GM13976 (cell line): ENCODE data around the gene GTF2A2.

Experiments used
- DNase-seq: peaks from one replicate; pipeline ENCODE4 v3.0.0; 2012; ENCODE audit warnings: low spot score
- in situ Hi-C: fragments of 300-500 bp; cut with MboI; formaldehyde crosslinking; loops from one replicate; pipeline ENCODE4 v1.12.0; 2022; ENCODE audit warnings: low sequenced_read_pairs, mixed read lengths, inconsistent platforms; ENCODE audit not compliant: unreplicated experiment
- TF ChIP-seq, protein P1 (sequence below): IDR thresholded peaks from 2 replicates; pipeline ENCODE4 v1.5.1; 2012; ENCODE audit warnings: borderline replicate concordance, mild to moderate bottlenecking; ENCODE audit not compliant: insufficient read depth; ENCODE audit errors: extremely low read depth, missing control alignments, control extremely low read depth

GTF2A2 gene

DNA sequence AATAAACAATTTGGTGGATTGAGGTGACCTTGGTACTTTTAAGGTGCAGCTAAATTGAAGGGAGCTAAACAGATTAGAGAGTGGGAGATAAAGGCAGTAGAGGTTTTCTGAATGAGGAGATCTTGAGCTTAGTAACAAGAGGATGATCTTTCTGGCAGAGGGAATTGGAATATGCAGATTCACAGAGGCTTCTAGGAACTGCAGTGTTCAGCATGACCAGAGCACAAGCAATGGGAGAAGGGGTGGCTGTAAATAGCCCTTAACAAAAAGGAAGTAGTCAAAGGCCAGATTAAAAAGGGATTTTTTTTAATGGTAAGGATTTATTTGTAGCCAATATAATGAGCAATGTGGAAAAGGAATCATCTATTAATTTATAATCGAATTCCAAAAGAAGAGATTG is 37.5 kb upstream of the GTF2A2 start:
- no peak for DNase-seq
- in situ Hi-C loops: no loop called here
- TF ChIP-seq, protein P1, sequence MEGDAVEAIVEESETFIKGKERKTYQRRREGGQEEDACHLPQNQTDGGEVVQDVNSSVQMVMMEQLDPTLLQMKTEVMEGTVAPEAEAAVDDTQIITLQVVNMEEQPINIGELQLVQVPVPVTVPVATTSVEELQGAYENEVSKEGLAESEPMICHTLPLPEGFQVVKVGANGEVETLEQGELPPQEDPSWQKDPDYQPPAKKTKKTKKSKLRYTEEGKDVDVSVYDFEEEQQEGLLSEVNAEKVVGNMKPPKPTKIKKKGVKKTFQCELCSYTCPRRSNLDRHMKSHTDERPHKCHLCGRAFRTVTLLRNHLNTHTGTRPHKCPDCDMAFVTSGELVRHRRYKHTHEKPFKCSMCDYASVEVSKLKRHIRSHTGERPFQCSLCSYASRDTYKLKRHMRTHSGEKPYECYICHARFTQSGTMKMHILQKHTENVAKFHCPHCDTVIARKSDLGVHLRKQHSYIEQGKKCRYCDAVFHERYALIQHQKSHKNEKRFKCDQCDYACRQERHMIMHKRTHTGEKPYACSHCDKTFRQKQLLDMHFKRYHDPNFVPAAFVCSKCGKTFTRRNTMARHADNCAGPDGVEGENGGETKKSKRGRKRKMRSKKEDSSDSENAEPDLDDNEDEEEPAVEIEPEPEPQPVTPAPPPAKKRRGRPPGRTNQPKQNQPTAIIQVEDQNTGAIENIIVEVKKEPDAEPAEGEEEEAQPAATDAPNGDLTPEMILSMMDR: no peak

DNA sequence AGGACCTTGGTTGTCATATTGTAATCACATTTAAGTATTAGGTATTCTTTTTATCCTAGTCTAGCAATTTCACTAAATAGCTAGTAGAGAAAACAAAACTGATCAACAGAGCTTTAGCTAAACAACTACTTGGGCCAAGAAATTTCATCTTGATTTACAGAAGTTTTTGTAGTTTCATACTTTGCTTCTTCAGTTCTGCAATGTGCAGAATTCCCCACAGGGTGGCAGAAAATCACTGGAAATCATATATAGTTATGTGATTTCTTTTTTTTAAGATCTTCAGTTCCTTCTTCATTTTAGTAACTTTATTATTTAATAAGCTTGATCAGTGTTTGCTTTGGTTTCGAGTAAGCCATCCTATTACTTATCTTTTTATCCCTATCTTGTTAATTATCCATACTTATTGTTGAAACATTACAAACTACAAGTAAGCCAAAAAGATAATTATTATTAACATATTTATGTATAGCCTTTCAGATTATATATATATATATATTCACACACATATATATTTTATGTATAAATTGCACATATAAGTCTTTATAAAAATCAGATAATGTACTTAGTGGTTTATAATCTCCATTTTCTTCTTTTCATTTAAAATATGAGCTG is 34.0 kb upstream of the GTF2A2 start:
- DNase-seq: peak; percentile 51
- in situ Hi-C loops: no loop called here

DNA sequence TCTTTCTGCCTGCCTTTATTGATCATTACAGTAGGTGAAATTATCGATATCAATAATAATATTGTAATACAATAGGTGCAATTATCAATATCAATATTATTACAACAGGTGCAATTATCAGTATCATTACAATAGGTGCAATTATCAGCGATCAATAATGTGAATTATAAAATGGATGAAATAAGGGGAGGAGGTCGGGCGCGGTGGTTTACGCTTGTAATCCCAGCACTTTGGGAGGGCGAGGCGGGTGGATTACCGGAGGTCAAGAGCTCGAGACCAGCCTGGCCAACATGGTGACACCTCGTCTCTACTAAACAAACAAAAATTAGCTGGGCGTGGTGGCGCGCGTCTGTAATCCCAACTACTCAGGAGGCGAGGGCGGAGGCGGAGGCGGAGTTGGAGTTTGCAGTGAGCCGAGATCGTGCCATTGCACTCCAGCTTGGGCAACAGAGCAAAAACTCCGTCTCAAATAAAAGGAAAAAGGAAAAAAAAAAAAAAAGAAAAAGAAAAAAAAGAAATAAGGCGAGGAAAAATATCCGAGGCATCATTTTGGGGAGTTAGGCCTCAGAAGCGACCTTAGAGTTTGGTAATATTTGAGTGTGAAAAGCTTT is 32.4 kb upstream of the GTF2A2 start:
- TF ChIP-seq, protein P1: no peak
- no peak for DNase-seq
- in situ Hi-C loops: no loop called here

More for the DNA sequence above, 34.0 kb upstream of the GTF2A2 start:
- TF ChIP-seq, protein P1: peak; percentile 57

DNA sequence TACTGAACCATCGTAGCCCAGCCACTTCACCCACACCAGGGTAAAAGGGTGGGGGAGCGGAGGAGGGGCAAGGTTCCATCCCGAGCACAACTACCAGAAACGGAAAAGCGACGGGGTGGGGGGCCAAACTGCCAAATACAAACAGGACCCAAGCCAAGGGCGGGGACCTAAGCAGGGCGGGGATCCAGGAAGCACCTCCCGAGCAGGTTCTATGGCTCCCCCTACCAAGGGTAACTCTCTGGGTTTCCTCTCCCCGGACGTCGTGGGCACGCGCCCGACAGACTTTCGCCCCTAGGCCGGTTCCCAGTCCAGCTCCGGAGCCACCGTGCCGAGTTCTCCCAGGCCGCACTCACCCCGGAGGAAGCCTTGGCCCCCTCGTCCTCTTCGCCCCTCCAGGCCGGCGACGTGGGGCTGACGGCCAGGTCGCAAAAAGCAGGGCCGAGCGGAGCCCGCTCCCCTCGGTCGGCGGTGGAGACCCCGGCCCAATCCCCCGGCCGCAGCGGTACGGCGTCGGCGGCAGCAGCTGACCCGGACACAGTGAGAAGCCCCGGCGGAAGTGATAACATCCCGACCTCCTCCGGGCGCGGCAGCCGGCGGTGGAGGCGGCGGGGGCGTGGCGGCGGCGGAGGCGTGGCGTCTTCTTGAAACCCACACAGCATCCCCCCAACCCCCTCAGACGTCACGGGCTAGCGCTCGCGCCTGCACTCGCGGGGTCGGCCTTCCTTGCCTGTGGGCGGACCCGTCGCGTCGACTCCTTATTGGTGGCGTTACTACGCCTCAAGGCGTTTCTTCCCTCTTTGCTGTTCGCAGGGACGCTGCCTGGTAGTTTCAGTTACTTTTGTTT is 31.7 kb upstream of the GTF2A2 start, which contains the start of gene BNIP2:
TSS of gene BNIP2 (minus strand) at position 539 of the 844 bp plus-strand sequence. CDS start 6,863 bp downstream, outside the sequence.
- TF ChIP-seq, protein P1: no peak
- in situ Hi-C loops: no loop called here
- DNase-seq: peak; percentile 92

DNA sequence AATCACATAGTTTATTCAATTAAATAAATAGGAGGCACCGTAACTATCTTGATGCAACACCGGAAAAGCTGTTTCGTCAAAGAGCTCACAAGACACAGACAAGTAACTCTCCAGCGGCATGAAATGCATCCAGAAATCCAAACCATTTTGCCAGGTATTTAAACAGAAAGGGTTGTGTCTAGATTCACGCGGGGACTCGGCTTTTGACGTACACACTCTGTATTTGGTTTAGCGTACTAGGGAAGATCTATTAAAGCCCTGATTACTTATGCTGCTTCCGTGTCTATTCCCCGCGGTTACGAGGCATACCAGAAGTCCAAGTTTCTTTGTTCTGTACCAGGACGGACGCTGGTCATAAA is 31.1 kb upstream of the GTF2A2 start:
- TF ChIP-seq, protein P1: no peak
- in situ Hi-C loops: no loop called here
- peak; percentile 13 for DNase-seq

DNA sequence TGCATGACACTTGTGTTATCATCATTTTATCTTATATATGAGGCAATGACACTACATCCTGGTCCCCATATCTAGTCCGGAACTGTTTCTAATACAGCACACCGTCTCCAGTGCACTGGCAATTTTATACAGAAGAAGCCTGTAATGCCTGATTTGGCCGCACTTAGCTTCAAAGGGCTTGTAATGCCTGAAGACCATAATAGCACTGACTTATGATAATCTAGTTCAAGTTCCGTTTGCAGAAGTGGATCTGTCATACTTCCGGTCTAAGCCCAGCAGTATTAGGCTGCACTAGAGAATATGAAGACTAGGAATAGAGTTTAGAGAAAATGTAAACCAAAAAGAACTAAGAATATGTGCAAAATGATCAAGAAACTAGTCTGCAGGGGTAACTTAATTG is 30.5 kb upstream of the GTF2A2 start:
- DNase-seq: peak; percentile 23
- TF ChIP-seq, protein P1: no peak
- in situ Hi-C loops: no loop called here
